WERI-Rb-1 (cell line): ENCODE data around the gene GBP3.
A peak's percentile ranks its signal among the peaks of the same experiment; 100 is the strongest.
"Not testable (repeated sequence)": the region's sequence is repeated elsewhere in the genome, so short reads cannot be mapped to it uniquely, and the experiment has no call there.

ENCODE experiments used
- DNase-seq: peaks from one replicate; pipeline ENCODE4 v3.0.0-alpha.2; 2020
- H3K27ac ChIP-seq: fragments of 250-450 bp; sonication (Bioruptor Pico); 2 replicates; pipeline ENCODE4 v1.5.1; 2020; ENCODE audit warnings: mild to moderate bottlenecking, moderate library complexity
- H3K27me3 ChIP-seq: fragments of 250-450 bp; sonication (Bioruptor Pico); 2 replicates; pipeline ENCODE4 v1.5.1; 2021; ENCODE audit warnings: mild to moderate bottlenecking, low read depth, moderate library complexity; ENCODE audit not compliant: insufficient read depth, severe bottlenecking
- H3K36me3 ChIP-seq: fragments of 250-450 bp; sonication (Bioruptor Pico); 2 replicates; pipeline ENCODE4 v1.5.1; 2020; ENCODE audit warnings: mild to moderate bottlenecking, moderate library complexity
- H3K4me3 ChIP-seq: 2 replicates; pipeline ENCODE4 v1.5.1; 2011; ENCODE audit warnings: low read depth, mild to moderate bottlenecking, control low read depth, low read length
- H3K9me3 ChIP-seq: fragments of 250-450 bp; sonication (Bioruptor Pico); 2 replicates; pipeline ENCODE4 v1.5.1; 2021; ENCODE audit warnings: mild to moderate bottlenecking, moderate library complexity; ENCODE audit not compliant: severe bottlenecking
- TF ChIP-seq, protein P1 (sequence below): IDR thresholded peaks from 2 replicates; pipeline ENCODE4 v1.5.1; 2011; ENCODE audit warnings: low read depth, mild to moderate bottlenecking, control low read depth, inconsistent platforms, low read length

GBP3 gene

GRCh38 chr1:89023026-89023425, 360 bp upstream of the GBP3 start:
- H3K4me3 ChIP-seq = no peak overlapping the region
- TF ChIP-seq, protein P1, sequence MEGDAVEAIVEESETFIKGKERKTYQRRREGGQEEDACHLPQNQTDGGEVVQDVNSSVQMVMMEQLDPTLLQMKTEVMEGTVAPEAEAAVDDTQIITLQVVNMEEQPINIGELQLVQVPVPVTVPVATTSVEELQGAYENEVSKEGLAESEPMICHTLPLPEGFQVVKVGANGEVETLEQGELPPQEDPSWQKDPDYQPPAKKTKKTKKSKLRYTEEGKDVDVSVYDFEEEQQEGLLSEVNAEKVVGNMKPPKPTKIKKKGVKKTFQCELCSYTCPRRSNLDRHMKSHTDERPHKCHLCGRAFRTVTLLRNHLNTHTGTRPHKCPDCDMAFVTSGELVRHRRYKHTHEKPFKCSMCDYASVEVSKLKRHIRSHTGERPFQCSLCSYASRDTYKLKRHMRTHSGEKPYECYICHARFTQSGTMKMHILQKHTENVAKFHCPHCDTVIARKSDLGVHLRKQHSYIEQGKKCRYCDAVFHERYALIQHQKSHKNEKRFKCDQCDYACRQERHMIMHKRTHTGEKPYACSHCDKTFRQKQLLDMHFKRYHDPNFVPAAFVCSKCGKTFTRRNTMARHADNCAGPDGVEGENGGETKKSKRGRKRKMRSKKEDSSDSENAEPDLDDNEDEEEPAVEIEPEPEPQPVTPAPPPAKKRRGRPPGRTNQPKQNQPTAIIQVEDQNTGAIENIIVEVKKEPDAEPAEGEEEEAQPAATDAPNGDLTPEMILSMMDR = no peak
- no peaks in the 10 kb centered on the region for H3K9me3 ChIP-seq
- DNase-seq = no peak
- H3K27ac ChIP-seq = no peak overlapping the region
- no peaks in the 10 kb centered on the region for H3K36me3 ChIP-seq
- peaks cover 4% of the 10 kb centered on the region for H3K27me3 ChIP-seq

- not testable (repeated sequence) for H3K36me3 ChIP-seq, H3K4me3 ChIP-seq, H3K27ac ChIP-seq, DNase-seq, H3K9me3 ChIP-seq, H3K27me3 ChIP-seq
Observed at GRCh38 chr1:89018318-89018717, 4.3 kb downstream of the GBP3 start.

DNA sequence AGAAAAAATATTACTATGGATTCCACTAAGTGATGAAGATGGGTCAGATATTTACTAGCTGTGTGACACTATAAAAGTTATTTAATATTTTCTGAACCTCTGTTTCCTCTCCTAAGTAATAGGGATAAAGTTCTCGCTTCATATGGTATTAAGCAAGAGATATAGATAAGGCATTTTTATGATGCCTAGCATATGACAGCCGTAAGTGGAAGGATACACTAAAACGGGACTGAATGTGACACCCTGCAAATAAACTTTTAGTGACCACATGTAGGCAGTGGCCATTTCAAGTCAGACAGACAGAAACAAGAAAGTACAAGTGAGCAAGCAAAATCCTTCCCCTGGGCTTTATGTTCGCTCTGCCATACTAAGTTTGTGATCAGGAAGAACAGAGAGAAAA, 14.2 kb downstream of the GBP3 start:
- Histone ChIP-seq H3K9me3 (no peaks in the 10 kb centered on the region), H3K36me3 (no peaks in the 10 kb centered on the region)
- TF ChIP-seq, protein P1 = no peak

DNA sequence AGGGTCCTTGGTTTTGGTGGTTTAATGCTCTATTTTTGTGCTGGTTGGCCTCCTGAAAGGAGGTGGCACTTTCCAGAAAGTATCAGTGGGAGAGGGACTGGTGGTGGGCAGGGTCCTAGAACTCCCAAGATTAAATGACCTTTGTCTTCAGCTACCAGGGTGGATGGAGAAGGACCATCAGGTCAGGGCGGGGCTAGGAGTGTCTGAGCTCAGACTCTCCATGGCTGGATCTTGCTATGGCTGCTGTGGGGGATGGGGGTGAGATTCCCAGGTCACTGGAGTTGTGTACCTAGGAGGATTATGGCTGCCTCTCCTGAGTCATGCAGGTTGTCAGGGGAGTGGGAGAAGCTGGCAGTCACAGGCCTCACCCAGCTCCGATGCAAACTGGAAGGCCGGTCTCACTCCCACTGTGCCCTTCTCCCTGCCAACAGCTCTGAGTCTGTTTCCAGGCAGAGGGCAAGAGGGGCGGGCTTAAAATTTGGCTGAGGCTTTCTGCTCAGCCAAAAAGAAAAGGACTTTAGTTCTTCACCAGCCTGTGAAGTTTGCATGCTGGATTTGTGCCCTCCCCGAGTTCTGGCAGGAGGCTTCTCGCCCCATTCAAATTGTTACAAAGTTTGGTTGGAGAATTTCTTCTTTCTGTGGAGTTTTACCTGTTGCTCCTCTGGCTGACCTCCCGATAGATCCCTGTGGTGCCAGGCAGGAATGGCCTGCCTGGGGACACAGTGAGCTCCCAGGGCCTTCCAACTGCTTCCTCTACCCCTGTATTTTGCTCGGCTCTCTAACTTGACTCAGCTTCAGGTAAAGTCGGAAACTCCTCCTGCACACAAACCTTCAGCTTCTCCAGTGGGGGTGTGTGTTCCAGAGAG, 17.1 kb downstream of the GBP3 start:
- DNase-seq = peak; percentile 33
- H3K27ac ChIP-seq = no peak overlapping the region
- H3K9me3 ChIP-seq = no peaks in the 10 kb centered on the region
- H3K4me3 ChIP-seq = no peak overlapping the region
- no peaks in the 10 kb centered on the region for H3K27me3 ChIP-seq
- H3K36me3 ChIP-seq = no peaks in the 10 kb centered on the region
- TF ChIP-seq, protein P1 = no peak

More for the DNA sequence above, 14.2 kb downstream of the GBP3 start:
- Histone ChIP-seq H3K4me3 (no peak overlapping the region), H3K27ac (no peak overlapping the region), H3K27me3 (no peaks in the 10 kb centered on the region)
- DNase-seq = no peak

- H3K27me3 ChIP-seq, DNase-seq, H3K9me3 ChIP-seq, H3K27ac ChIP-seq, H3K4me3 ChIP-seq, H3K36me3 ChIP-seq: not testable (repeated sequence)
Observed at GRCh38 chr1:89002176-89002575, 20.5 kb downstream of the GBP3 start.

DNA sequence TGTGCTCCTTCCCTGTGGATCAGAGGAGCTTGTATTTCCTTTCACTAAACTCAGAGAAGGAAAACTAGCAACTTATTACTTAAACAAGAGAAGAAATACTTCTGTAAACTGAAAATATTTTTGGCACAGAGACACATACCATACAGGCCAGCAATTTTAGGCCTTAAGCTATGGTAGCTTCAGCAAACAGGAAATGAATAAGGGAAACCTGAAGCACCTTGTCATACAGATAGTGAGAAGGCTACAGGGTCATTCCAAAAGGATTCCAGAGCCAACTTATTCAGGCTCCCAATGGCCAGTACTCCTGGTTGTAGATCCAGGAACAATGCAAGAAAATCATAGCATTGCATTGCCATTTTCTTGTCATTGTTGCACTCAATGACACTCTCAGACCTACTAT, 21.2 kb downstream of the GBP3 start:
- TF ChIP-seq, protein P1 = no peak
- no peak for DNase-seq
- no peaks in the 10 kb centered on the region for H3K9me3 ChIP-seq
- H3K27ac ChIP-seq = no peak overlapping the region
- H3K36me3 ChIP-seq = no peaks in the 10 kb centered on the region
- no peaks in the 10 kb centered on the region for H3K27me3 ChIP-seq
- H3K4me3 ChIP-seq = no peak overlapping the region

DNA sequence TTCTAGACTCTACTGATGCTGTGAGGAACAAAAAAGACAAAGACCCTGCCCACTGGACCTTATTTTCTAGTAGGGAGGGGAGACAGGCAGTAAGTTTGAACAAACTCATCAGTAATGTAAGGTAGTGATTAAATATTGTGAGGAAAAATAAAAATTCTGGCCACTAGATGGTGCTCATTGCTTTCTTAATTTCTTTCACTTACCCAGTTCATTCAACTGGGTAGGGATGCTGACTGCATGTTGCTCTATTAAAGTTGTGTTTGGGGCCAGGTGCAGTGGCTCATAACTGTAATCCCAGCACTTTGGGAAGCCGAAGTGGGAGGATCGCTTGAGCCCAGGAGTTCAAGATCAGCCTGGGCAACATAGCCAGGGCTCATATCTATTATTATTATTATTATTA, 23.9 kb downstream of the GBP3 start:
- no peak overlapping the region for H3K27ac ChIP-seq
- no peak overlapping the region for H3K4me3 ChIP-seq
- no peaks in the 10 kb centered on the region for H3K36me3 ChIP-seq
- no peak for DNase-seq
- TF ChIP-seq, protein P1 = peak; percentile 28; the same call in 1 of the 2 replicates
- H3K27me3 ChIP-seq = no peaks in the 10 kb centered on the region
- H3K9me3 ChIP-seq = no peaks in the 10 kb centered on the region
